OCI-LY3 (cell line): ENCODE measurements around the gene NDUFA8.

Experiments
- H2AFZ ChIP-seq: fragments of 200-600, 300-600 bp; shearing (Covaris generic); 2 replicates; pipeline ENCODE4 v1.6.0; 2014; ENCODE audit warnings: antibody characterized with exemption, low read depth, low read length
- H3K27ac ChIP-seq: fragments of 200-600, 300-600 bp; sonication (generic); 2 replicates; pipeline ENCODE4 v1.5.1; 2014; ENCODE audit warnings: mild to moderate bottlenecking, low read length, moderate library complexity, mixed read lengths
- H3K27me3 ChIP-seq: fragments of 200-600, 300-600 bp; sonication (generic); 2 replicates; pipeline ENCODE4 v1.6.1; 2014; ENCODE audit warnings: low read depth, low read length, mixed read lengths
- H3K36me3 ChIP-seq: fragments of 200-600, 300-600 bp; sonication (generic); replicated peaks from 2 replicates; pipeline ENCODE3; 2014; ENCODE audit warnings: low read depth, low read length, mixed read lengths
- H3K4me1 ChIP-seq: fragments of 300-600, 200-600 bp; sonication (generic); 2 replicates; pipeline ENCODE4 v1.6.1; 2014; ENCODE audit warnings: low read length, mixed read lengths
- H3K4me2 ChIP-seq: fragments of 200-600, 300-600 bp; sonication (generic); 2 replicates; pipeline ENCODE4 v1.6.1; 2014; ENCODE audit warnings: low read length, mixed read lengths
- H3K4me3 ChIP-seq: fragments of 300-600, 200-600 bp; sonication (generic); 2 replicates; pipeline ENCODE4 v1.5.1; 2014; ENCODE audit warnings: antibody characterized with exemption, mild to moderate bottlenecking, low read length, moderate library complexity
- H3K79me2 ChIP-seq: fragments of 300-600, 200-600 bp; shearing (Covaris generic); 2 replicates; pipeline ENCODE4 v1.6.1; 2014; ENCODE audit warnings: mild to moderate bottlenecking, low read length, mixed read lengths
- H3K9ac ChIP-seq: fragments of 300-600, 200-600 bp; shearing (Covaris generic); 2 replicates; pipeline ENCODE4 v1.6.0; 2014; ENCODE audit warnings: mild to moderate bottlenecking, low read length, moderate library complexity
- H3K9me3 ChIP-seq: fragments of 200-600, 300-600 bp; shearing (Covaris generic); 2 replicates; pipeline ENCODE4 v1.6.1; 2014; ENCODE audit warnings: low read length, mixed read lengths; ENCODE audit not compliant: insufficient read depth
- H4K20me1 ChIP-seq: fragments of 200-600, 300-600 bp; sonication (generic); 2 replicates; pipeline ENCODE4 v1.6.1; 2016; ENCODE audit warnings: low read length, mixed read lengths; ENCODE audit not compliant: insufficient read depth
- EZH2phosphoT487 ChIP-seq: fragments of 200-600 bp; shearing (Covaris generic); IDR thresholded peaks from 2 replicates; pipeline ENCODE4 v1.6.1; 2018; ENCODE audit warnings: antibody characterized with exemption, mixed run types, low read depth
- TF ChIP-seq, protein P1 (sequence below): fragments of 200-600, 300-600 bp; sonication (generic); IDR thresholded peaks from 2 replicates; pipeline ENCODE4 v1.5.1; 2014; ENCODE audit warnings: antibody characterized with exemption, low read length, low read depth

Gene NDUFA8

DNA sequence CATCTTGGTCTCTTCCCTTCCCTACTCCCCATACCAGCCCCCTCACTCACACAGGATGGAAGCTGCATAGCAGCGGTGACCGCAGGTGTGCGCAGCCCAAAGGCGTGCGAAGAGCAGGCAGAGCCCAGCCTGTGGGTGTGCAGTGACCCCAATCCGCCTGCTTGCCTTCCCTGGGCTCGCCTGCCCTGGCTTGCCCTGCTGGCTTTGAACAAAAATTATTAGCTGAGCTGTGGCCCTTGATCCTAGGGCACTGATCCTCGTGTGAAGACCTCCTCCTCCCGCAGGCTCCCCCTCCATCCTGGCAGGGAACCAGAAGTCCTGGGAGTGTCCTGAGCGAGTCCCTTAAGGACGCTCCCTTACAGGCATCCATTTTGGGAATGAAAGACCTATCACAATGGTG is 32.0 kb upstream of the NDUFA8 start:
- no peak overlapping the region for H2AFZ ChIP-seq
- no peak for TF ChIP-seq EZH2phosphoT487
- TF ChIP-seq, protein P1, sequence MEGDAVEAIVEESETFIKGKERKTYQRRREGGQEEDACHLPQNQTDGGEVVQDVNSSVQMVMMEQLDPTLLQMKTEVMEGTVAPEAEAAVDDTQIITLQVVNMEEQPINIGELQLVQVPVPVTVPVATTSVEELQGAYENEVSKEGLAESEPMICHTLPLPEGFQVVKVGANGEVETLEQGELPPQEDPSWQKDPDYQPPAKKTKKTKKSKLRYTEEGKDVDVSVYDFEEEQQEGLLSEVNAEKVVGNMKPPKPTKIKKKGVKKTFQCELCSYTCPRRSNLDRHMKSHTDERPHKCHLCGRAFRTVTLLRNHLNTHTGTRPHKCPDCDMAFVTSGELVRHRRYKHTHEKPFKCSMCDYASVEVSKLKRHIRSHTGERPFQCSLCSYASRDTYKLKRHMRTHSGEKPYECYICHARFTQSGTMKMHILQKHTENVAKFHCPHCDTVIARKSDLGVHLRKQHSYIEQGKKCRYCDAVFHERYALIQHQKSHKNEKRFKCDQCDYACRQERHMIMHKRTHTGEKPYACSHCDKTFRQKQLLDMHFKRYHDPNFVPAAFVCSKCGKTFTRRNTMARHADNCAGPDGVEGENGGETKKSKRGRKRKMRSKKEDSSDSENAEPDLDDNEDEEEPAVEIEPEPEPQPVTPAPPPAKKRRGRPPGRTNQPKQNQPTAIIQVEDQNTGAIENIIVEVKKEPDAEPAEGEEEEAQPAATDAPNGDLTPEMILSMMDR: no peak
- no peaks in the 10 kb centered on the region for H3K36me3 ChIP-seq
- no peak overlapping the region for H3K4me3 ChIP-seq
- H3K9ac ChIP-seq: no peak overlapping the region
- H3K27ac ChIP-seq: no peak overlapping the region
- H3K4me2 ChIP-seq: no peak overlapping the region
- no peaks in the 10 kb centered on the region for H3K9me3 ChIP-seq
- H3K4me1 ChIP-seq: no peaks in the 10 kb centered on the region
- no peaks in the 10 kb centered on the region for H4K20me1 ChIP-seq
- H3K27me3 ChIP-seq: peaks cover 7% of the 10 kb centered on the region; the same call in 1 of the 2 replicates
- no peaks in the 10 kb centered on the region for H3K79me2 ChIP-seq

DNA sequence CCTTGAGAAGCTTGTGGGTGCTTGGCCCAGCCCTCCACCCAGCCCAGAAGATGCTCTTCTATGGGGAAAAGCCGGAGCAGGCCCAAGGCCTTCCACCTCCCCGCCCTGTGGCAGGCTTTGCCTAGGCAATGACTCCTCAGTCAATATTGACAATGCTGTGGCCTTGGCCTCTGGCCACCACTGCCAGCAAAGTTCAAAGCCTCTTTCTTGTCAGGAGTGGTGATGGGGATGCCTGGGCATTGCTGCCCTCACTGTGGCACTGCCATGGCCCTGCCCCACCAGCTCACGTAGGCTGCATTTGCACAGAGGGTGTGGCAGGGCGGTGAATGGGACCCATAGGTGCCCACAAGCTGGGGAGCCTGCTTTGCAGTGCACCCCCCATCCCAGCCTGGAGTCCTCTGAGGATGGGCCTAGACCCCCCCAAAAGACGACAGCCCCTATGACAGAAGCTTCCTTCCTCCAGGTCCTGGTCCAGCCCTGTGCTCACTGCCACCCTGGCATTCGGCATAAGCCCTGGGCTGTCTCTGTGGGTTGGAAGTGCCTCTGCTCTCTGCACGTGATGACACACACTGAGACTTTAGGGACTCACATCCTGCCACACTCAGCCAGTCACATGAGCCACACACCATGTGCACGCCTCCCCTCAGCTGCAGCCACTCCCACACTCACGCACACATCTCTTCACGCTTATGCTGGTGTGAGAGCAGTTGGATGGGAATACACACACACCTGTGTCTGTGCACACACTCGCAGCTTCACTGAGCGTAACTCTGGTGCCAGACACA is 31.2 kb upstream of the NDUFA8 start:
- no peak overlapping the region for H3K27ac ChIP-seq
- no peaks in the 10 kb centered on the region for H3K79me2 ChIP-seq
- H3K9ac ChIP-seq: no peak overlapping the region
- H3K4me1 ChIP-seq: no peaks in the 10 kb centered on the region
- TF ChIP-seq, protein P1: no peak
- no peak for TF ChIP-seq EZH2phosphoT487
- no peak overlapping the region for H3K4me3 ChIP-seq
- H4K20me1 ChIP-seq: no peaks in the 10 kb centered on the region
- no peak overlapping the region for H2AFZ ChIP-seq
- H3K27me3 ChIP-seq: 0 out of 2 replicates have a peak, but pooled peaks cover 6% of the 10 kb centered on the region
- H3K4me2 ChIP-seq: no peak overlapping the region
- no peaks in the 10 kb centered on the region for H3K36me3 ChIP-seq
- H3K9me3 ChIP-seq: no peaks in the 10 kb centered on the region

DNA sequence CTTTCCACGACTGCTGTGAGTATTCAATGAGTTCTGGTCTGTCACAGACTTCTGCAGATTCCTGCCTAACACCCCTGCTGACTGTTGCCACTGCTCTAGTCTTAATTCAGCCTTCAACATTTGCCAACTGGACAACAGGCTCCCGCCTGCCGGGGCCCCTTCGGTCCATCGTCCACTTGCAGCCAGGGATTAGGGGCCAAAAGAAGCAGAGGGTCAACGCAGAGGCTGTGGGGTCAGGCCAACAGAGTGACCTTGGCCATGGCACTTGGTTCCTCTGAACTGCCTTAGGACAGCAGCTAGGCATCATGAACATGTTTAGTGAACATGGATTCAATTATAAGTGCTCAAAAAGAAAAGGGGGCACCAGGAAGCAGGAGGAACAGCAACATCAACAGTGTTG is 28.8 kb upstream of the NDUFA8 start:
- Histone ChIP-seq H3K36me3 (no peaks in the 10 kb centered on the region), H3K4me2 (no peak overlapping the region), H3K79me2 (no peaks in the 10 kb centered on the region), H4K20me1 (no peaks in the 10 kb centered on the region), H3K4me1 (no peaks in the 10 kb centered on the region), H3K4me3 (no peak overlapping the region), H3K9ac (no peak overlapping the region), H3K9me3 (no peaks in the 10 kb centered on the region), H2AFZ (no peak overlapping the region), H3K27me3 (peaks cover 4% of the 10 kb centered on the region; the same call in 1 of the 2 replicates), H3K27ac (no peak overlapping the region)
- TF ChIP-seq, protein P1: no peak
- TF ChIP-seq EZH2phosphoT487: no peak

DNA sequence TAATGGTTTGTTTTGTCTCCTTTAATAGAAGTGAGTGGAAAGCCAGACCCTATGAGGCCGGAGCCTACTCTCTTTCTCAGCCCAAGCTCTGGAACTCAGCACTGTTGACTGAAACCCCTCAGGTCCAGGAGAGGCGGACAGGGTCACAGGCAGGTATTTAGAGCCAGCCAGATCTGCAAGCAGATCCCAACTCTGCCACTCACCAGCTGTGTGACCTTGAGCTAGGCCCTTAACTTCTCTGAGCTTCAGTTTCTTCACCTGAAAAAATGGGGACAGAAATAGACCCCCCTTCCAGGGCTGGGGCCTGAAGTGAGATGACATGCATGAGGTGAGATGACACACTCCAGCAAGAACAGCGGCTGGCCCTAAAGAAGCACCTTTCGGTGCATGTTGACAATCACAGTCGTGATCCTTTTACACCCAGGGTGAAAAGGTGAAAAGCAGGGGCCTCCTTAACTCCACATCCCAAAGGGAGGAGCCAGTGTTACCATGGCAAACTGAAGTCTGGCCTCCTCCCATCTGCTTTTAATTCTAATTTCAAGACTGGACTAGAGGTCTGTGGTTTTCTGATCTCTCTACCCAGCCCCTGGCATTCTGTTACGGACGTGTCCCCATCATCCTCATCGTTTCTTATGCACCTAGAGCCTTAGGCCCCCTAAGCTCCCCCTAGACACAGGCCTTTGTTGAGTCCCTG is 27.3 kb upstream of the NDUFA8 start:
- no peak overlapping the region for H2AFZ ChIP-seq
- H3K4me2 ChIP-seq: no peak overlapping the region
- H3K27ac ChIP-seq: no peak overlapping the region
- no peaks in the 10 kb centered on the region for H3K9me3 ChIP-seq
- no peaks in the 10 kb centered on the region for H3K79me2 ChIP-seq
- H3K9ac ChIP-seq: no peak overlapping the region
- TF ChIP-seq, protein P1: no peak
- TF ChIP-seq EZH2phosphoT487: no peak
- H4K20me1 ChIP-seq: no peaks in the 10 kb centered on the region
- H3K27me3 ChIP-seq: peaks cover 15% of the 10 kb centered on the region
- no peaks in the 10 kb centered on the region for H3K36me3 ChIP-seq
- no peak overlapping the region for H3K4me3 ChIP-seq
- no peaks in the 10 kb centered on the region for H3K4me1 ChIP-seq
